Activated effector memory CD4-positive, alpha-beta T cell treated with anti-CD3 and anti-CD28 coated beads, Interleukin-2, amount 50 U/mL, for 16 hours (primary cell): Measurements from ENCODE around the gene ERVK3-1.
"Not testable (repeated sequence)": the region's sequence is repeated elsewhere in the genome, so short reads cannot be mapped to it uniquely, and the experiment has no call there.

Experiments
- DNase-seq: peaks from one replicate; pipeline ENCODE4 v3.0.0-alpha.2; 2020

Gene ERVK3-1, protein sequence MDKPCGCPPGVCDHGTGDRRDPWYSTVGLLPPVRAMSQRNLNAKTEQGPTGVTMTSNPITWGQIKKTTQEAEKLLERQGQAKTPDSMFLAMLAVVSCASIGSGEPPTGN

DNA sequence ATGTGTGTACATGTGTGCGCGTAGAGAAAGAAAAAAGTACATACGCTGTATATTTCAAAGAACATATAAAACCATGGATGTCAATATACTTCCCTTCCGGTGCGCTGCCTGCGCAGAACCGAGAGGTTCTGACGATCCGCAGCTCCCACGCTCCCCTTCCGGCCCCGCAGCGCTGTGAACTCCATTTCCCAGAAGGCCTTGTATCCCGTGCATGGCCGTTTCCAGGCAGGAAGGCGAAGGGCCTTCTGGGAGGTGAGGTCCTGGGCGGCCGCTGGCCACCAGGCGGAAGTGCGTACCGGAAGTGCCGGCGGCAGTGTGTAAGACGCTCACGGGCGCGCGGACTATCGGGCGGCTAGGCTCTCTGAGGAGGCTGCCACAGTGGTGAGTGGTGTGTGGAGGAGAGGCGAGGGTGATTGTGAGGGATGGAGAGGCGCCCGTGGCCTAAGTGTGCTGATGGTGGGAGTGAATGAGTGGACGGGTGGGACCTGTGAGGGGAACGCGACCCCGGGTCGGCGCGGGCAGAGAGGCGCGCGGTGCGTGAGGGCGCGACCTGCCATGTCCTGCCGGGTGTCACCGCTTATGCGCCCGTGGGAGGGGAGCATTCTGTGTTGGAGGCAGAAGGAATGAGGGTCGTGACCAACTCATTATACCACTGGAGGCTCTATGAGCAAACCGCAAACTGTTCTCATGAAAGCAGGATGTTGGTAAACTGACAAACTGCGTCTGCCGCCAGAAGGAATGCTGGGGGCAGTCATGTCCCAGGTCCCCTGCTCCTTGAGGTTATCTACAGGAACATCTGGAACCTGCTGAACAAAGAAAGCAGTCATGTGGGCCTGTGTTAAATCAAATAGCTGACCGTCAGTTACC lies at the start of gene ERVK3-1:
Gene ERVK3-1 (plus strand): TSS at position 313 of the 867 bp plus-strand sequence. CDS start 6,792 bp downstream, outside the sequence.
- peak; percentile 98 for DNase-seq

DNA sequence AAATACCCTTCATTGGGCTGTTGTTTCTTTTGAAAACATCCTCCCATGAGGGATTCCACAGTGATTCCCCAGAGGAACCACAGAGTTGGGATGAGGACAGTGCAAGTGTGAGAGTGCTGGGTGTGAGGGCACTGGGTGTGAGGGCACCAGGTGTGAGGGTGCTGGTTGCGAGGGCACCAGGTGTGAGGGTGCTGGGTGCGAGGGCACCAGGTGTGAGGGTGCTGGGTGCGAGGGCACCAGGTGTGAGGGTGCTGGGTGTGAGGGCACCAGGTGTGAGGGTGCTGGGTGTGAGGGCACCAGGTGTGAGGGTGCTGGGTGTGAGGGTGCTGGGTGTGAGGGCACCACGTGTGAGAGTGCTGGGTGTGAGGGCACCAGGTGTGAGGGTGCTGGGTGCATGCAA lies 46.9 kb upstream of the ERVK3-1 start:
- not testable (repeated sequence) for DNase-seq

GRCh38 chr19:58261600-58261967 lies 43.6 kb upstream of the ERVK3-1 start:
- DNase-seq = no peak

- no peak for DNase-seq
These were observed 42.9 kb upstream of the ERVK3-1 start for GRCh38 chr19:58261968-58262921.

DNA sequence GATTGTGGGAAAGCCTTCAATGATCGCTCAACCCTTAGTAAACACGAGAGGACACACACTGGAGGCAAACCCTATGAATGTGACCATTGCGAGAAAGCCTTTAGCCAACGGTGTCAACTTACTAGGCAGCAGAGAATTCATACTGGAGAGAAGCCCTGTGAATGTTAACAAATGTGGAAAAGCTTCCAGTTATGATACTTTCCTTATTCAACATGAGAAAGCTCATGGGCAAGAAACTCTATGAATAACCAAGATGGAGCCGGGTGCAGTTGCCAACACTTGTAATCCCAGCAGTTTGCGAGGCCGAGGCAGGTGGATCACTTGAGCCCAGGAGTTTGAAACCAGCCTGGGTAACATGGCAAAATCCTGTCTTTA lies 42.3 kb upstream of the ERVK3-1 start:
- DNase-seq = no peak

DNA sequence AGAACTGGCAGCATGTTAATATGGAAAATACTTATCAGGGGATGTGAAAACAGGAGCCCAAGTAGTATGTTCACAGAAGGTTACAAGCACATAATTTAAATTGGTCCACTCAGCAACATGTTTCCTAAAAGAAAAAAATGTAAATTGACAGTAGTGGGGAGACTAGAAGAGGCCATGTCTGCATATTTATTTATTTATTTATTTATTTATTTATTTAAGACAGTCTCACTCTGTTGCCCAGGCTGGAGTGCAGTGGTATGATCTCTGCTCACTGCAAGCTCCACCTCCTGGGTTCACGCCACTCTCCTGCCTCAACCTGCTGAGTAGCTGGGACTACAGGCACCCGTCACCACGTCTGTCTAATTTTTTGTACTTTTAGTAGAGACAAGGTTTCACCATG lies 40.1 kb upstream of the ERVK3-1 start:
- DNase-seq = no peak

GRCh38 chr19:58268344-58268743 lies 36.8 kb upstream of the ERVK3-1 start:
- no peak for DNase-seq

DNA sequence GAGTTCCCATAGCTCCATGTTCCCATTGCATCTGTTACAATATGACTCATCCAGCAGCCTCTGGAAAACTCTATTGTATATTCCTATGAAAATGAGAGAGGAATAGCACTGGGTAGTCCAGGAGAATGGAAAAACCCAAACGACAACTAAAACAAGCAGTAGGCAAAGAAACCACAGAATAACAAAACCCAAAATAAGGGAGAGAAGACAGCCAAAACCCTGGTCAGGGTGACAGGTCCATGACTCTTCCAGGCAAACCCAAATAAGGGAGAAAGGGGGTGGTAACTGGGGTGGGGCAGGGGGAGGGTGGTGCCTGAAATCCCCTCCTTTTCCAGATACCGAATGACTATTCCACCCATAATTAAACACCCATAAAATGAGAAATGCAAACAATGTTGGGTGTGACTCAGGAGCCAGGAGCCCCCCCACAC lies 30.4 kb upstream of the ERVK3-1 start:
- DNase-seq = no peak

- DNase-seq = no peak
These were observed 29.6 kb upstream of the ERVK3-1 start for GRCh38 chr19:58275564-58275963.

- no peak for DNase-seq
These were observed 28.0 kb upstream of the ERVK3-1 start for GRCh38 chr19:58277197-58277596.

DNA sequence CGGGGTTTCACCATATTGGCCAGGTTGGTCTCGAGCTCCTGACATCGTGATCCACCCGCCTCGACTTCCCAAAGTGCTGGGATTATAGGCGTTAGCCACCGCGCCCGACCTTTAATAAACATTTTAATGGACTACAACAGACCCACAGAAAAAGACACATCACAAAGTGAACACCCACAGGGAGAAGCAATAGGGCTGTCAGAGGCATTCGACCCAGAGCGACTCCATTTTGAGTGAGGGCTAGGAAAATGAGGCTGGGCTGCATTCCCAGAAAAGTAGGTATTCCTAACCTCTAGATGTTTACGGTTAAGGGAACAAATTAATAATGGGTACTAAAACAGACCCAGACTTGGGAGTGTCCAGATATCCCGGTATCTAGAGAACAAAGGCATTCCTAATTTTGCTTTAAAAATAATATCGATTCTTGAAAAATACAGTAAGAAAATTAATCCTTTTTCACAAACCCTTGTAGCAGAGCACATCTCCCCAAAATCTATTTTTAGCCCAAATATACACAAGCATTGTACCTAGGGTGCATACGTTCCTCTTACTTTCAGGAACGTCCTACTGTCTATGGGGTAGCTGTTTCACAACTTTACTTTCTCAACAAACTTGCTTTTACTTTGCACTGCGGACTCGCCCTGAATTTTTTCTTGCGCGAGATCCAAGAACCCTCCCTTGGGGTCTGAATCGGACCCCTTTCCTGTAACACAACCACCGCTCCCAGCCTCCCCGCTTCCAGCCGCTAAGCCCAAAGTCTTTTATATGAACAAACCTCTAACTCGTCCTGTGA lies 27.2 kb upstream of the ERVK3-1 start:
- DNase-seq = no peak

DNA sequence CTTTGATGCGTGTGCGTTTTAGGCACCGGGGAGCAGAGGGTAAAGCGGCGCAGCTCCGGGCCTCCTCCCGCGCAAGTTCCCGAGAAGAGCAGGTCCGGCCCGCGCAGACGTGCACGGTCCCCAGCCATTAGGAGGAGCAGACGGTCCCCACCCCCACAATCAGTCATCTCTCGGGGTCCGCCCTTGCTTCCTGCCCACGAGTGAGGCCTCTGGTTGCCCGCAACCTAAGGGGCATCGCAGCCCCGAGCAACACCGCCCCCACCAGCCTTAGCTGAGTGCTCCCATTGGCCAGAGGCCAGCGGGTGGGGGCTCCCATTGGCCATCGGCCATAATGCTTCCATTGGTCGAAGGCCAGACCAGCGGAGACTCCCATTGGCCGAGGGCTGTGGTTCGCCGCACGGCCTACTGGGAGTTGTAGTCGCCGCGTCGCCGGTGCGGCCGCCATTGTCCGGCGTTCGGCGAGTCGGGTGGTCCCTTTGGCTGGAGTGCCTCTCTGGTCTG lies 26.6 kb upstream of the ERVK3-1 start, which contains the start of gene ZNF8:
Gene ZNF8 (plus strand): TSS at position 415 of the 501 bp plus-strand sequence. CDS start 127 bp downstream, outside the sequence.
- peak; percentile 99 for DNase-seq

- DNase-seq = peak; percentile 82
These were observed 25.9 kb upstream of the ERVK3-1 start for GRCh38 chr19:58279042-58279924.

- no peak for DNase-seq
These were observed 25.3 kb upstream of the ERVK3-1 start for GRCh38 chr19:58279925-58280316.

DNA sequence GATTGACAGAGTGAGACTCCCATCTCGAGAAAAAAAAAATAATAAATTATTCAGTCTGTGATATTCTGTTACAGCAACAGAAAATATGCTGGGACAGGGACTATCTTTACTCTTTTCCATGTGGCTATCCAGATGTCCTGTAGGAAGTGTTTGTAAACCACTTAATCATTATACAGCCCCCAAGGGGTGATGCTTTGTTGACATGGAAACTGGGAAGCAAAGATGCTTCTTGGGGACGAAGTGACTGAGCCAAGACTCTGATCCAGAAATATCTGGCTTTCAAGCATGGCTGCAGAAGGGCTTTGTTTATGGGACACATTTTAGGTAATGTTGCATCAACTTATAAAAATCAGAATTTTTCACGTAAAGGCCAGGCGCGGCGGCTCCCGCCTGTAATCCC lies 21.0 kb upstream of the ERVK3-1 start:
- no peak for DNase-seq

- no peak for DNase-seq
These were observed 13.2 kb upstream of the ERVK3-1 start for GRCh38 chr19:58291943-58292342.

DNA sequence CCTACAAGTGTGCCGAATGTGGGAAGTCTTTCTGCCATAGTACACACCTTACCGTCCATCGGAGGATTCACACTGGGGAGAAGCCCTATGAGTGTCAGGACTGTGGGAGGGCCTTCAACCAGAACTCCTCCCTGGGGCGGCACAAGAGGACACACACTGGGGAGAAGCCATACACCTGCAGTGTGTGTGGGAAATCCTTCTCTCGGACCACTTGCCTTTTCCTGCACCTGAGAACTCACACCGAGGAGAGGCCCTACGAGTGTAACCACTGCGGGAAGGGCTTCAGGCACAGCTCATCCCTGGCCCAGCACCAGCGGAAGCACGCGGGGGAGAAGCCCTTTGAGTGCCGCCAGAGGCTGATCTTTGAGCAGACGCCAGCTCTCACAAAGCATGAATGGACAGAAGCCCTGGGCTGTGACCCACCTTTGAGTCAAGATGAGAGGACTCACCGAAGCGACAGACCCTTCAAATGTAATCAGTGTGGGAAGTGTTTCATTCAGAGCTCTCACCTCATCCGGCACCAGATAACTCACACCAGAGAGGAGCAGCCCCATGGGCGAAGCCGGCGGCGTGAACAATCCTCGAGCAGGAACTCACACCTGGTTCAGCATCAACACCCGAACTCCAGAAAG lies 10.3 kb upstream of the ERVK3-1 start:
- peak; percentile 48 for DNase-seq

DNA sequence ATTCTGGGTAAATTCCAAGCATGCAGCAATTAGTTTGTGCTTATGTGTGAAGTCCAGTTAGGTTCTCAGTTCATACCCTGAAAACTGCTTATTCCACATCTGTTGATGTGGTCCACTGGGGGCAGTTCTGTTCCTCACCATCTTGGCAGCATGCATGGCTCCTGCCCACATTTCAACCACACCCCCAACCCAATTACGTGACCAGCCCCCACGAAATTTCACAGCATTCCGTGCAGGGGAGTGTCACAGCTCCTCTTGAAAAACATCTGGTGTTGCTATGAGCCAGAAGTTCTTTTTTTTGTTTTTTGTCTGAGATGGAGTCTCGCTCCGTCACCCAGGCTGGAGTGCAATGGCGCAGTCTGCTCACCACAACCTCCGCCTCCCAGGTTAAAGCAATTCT lies 9.1 kb upstream of the ERVK3-1 start:
- no peak for DNase-seq

DNA sequence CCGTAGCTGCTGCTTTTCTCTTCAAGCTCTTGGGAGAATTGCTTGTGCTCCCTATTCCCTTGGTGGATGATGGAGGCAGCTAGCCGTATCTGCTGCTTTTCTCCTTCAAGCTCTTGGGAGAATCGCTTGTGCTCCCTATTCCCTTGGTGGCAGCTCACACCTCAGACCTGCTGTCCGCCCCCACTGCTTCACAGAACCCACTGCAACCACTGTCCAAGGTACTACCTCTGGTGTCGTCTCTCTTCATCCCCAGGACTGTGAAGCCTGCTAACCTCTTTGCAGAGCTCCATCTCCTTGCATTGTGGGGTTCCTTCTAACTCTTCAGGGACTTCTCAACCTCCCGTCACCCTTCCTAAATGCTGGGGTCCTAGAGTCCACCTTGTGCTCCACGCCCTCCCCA lies 4.6 kb upstream of the ERVK3-1 start:
- DNase-seq = no peak

- no peak for DNase-seq
These were observed 922 bp upstream of the ERVK3-1 start for GRCh38 chr19:58304255-58304654.

GRCh38 chr19:58304748-58305064 lies 471 bp upstream of the ERVK3-1 start:
- DNase-seq = no peak
